PC-3 (cell line): ENCODE results near the gene THBS3. TPM values are rescaled to one million over a fixed set of nuclear protein-coding genes. Genes with fewer than 3 reads are reported as not detected.

Experiments
- ATAC-seq: fragments of 200-7000 bp; cut with Tn5 transposase; 2 replicates; pipeline ENCODE4 v1.9.1; 2020; ENCODE audit warnings: mild to moderate bottlenecking, moderate library complexity
- BruUV-seq: library from RNA; stranded (reverse); fragments of 400-500 nt; replicated peaks from 2 replicates; lab custom pipeline; 2021; lab: Mats Ljungman, UMichigan
- CTCF ChIA-PET: fragments of 300-600 bp; sonication (Branson Sonifier 250); formaldehyde crosslinking; loops from one replicate; lab custom pipeline; 2022; ENCODE audit warnings: antibody characterized with exemption; lab: Charles Lee
- POLR2A ChIA-PET: fragments of 300-600 bp; sonication (Branson Sonifier 250); formaldehyde crosslinking; loops from one replicate; lab custom pipeline; 2022; ENCODE audit warnings: antibody characterized with exemption; ENCODE audit not compliant: unreplicated experiment; lab: Charles Lee
- DNase-seq: peaks from one replicate; pipeline ENCODE4 v3.0.0-alpha.2; 2015
- H2AFZ ChIP-seq: fragments of 300-600 bp; sonication (generic); 2 replicates; pipeline ENCODE4 v1.6.0; 2016; ENCODE audit warnings: antibody characterized with exemption, low read length
- H3F3A ChIP-seq: fragments of 300-600 bp; sonication (generic); one replicate; pipeline ENCODE4 v1.6.0; 2017; ENCODE audit warnings: antibody characterized with exemption, low read length, control low read depth, mild to moderate bottlenecking; ENCODE audit not compliant: unreplicated experiment
- H3K27ac ChIP-seq: fragments of 300-600 bp; sonication (generic); 2 replicates; pipeline ENCODE4 v1.5.1; 2016; ENCODE audit warnings: mild to moderate bottlenecking, low read length
- H3K27me3 ChIP-seq: fragments of 300-600 bp; sonication (generic); 2 replicates; pipeline ENCODE4 v1.6.1; 2016; ENCODE audit warnings: low read length, mixed read lengths
- H3K36me3 ChIP-seq: fragments of 300-600 bp; sonication (generic); 2 replicates; pipeline ENCODE4 v1.6.1; 2016; ENCODE audit warnings: low read depth, mixed run types, low read length, mixed read lengths
- H3K4me1 ChIP-seq: fragments of 300-600 bp; sonication (generic); 2 replicates; pipeline ENCODE4 v1.5.1; 2016; ENCODE audit warnings: low read length; ENCODE audit not compliant: insufficient read depth
- H3K4me2 ChIP-seq: fragments of 300-600 bp; sonication (generic); 2 replicates; pipeline ENCODE4 v1.6.0; 2016; ENCODE audit warnings: low read length
- H3K4me3 ChIP-seq: fragments of 300-600 bp; sonication (generic); 2 replicates; pipeline ENCODE4 v1.5.1; 2016; ENCODE audit warnings: mild to moderate bottlenecking, low read length, mixed read lengths
- H3K79me2 ChIP-seq: fragments of 300-600 bp; sonication (generic); 2 replicates; pipeline ENCODE4 v1.6.1; 2017; ENCODE audit warnings: low read length, mixed read lengths
- H3K9ac ChIP-seq: fragments of 300-600 bp; sonication (generic); 2 replicates; pipeline ENCODE4 v1.6.0; 2016; ENCODE audit warnings: mild to moderate bottlenecking, low read length
- H3K9me2 ChIP-seq: fragments of 300-600 bp; sonication (generic); replicated peaks from 2 replicates; pipeline ENCODE4 v1.6.1; 2016; ENCODE audit warnings: mixed run types, low read length, mixed read lengths
- H3K9me3 ChIP-seq: fragments of 300-600 bp; sonication (generic); 2 replicates; pipeline ENCODE4 v1.6.1; 2016; ENCODE audit warnings: low read length, mixed read lengths
- H4K20me1 ChIP-seq: fragments of 300-600 bp; sonication (generic); 2 replicates; pipeline ENCODE4 v1.6.1; 2016; ENCODE audit warnings: low read length, mixed read lengths
- CTCF ChIP-seq: fragments of 300-600 bp; sonication (generic); conservative IDR thresholded peaks from 2 replicates; pipeline ENCODE4 v1.5.1; 2017; ENCODE audit warnings: antibody characterized with exemption, low read depth, mild to moderate bottlenecking, low read length
- EZH2 ChIP-seq: fragments of 300-600 bp; sonication (generic); IDR thresholded peaks from one replicate; pipeline ENCODE4 v1.6.1; 2017; ENCODE audit warnings: antibody characterized with exemption, mild to moderate bottlenecking, low read length; ENCODE audit not compliant: unreplicated experiment
- EZH2phosphoT487 ChIP-seq: fragments of 300-600 bp; sonication (generic); IDR thresholded peaks from 2 replicates; pipeline ENCODE4 v1.6.1; 2018; ENCODE audit warnings: mild to moderate bottlenecking, antibody characterized with exemption, low read length, borderline replicate concordance
- intact Hi-C: fragments of 100-400 bp; cut with micrococcal nuclease; formaldehyde crosslinking; loops from 2 replicates; pipeline ENCODE4 v1.9.0; 2023
- total RNA-seq: library from RNA; depleted of rRNA; stranded (reverse); fragments of >200 nt; gene quantifications from 2 replicates; pipeline ENCODE4 v1.2.3, GENCODE V29; 2014

THBS3 gene
- total RNA-seq, 1 experiment from 2014 or later: 13.0 TPM

- ATAC-seq: peak; percentile 68
- intact Hi-C loops: loop anchor here (1.0 kb wide), 1 partner anchor 68 kb away; no protein-coding TSS in a partner anchor
- Histone ChIP-seq H4K20me1 (no peaks in the 10 kb centered on the region), H3K9ac (peak within 1 kb of the TSS; percentile 61), H3F3A (no peaks in the 10 kb centered on the region), H3K9me3 (no peaks in the 10 kb centered on the region), H3K4me2 (peak within 1 kb of the TSS; percentile 100), H3K79me2 (peaks cover 24% of the 10 kb centered on the region), H3K4me3 (peak within 1 kb of the TSS; percentile 87), H3K27me3 (no peaks in the 10 kb centered on the region), H3K9me2 (no peaks in the 10 kb centered on the region), H3K36me3 (peaks cover 7% of the 10 kb centered on the region), H2AFZ (peak within 1 kb of the TSS; percentile 78), H3K27ac (peak within 1 kb of the TSS; percentile 40), H3K4me1 (peaks cover 25% of the 10 kb centered on the region)
- TF ChIP-seq EZH2phosphoT487: no peak
- TF ChIP-seq EZH2: no peak
- no peak for TF ChIP-seq CTCF
- ChIA-PET POLR2A (interaction anchor here (0.6 kb wide), 1 partner anchor 68 kb away, joined by 3 read pairs; no protein-coding TSS in a partner anchor), CTCF (interaction anchor here (1.0 kb wide), 1 partner anchor 68 kb away, joined by 5 read pairs; no protein-coding TSS in a partner anchor)
- peak; percentile 83 for DNase-seq
- TSS peak; percentile 64 for BruUV-seq
Observed at GRCh38 chr1:155255243-155256007, 47.7 kb upstream of the THBS3 start, which contains the start of gene ENTREP3. TSS of gene ENTREP3 (minus strand) at chr1:155255483. CDS start at chr1:155254877, 606 bp downstream.

- H3K9ac ChIP-seq: peak overlapping the region; percentile 61
- H3K9me3 ChIP-seq: no peaks in the 10 kb centered on the region
- TF ChIP-seq EZH2: no peak
- TF ChIP-seq EZH2phosphoT487: no peak
- TF ChIP-seq CTCF: no peak
- H3K79me2 ChIP-seq: peaks cover 21% of the 10 kb centered on the region
- POLR2A ChIA-PET: interaction anchor here (0.6 kb wide), 1 partner anchor 69 kb away, joined by 3 read pairs; no protein-coding TSS in a partner anchor
- peak; percentile 16 for ATAC-seq
- DNase-seq: peak; percentile 24
- peaks cover 3% of the 10 kb centered on the region; the same call in 1 of the 2 replicates for H3K36me3 ChIP-seq
- H4K20me1 ChIP-seq: no peaks in the 10 kb centered on the region
- peak overlapping the region; percentile 33 for H3K27ac ChIP-seq
- BruUV-seq: TSS peak; percentile 3
- no peaks in the 10 kb centered on the region for H3F3A ChIP-seq
- CTCF ChIA-PET: no interaction called here
- peak overlapping the region; percentile 87 for H3K4me3 ChIP-seq
- H2AFZ ChIP-seq: peak overlapping the region; percentile 78
- no peaks in the 10 kb centered on the region for H3K27me3 ChIP-seq
- H3K9me2 ChIP-seq: no peaks in the 10 kb centered on the region
- intact Hi-C loops: loop anchor here (1.0 kb wide), 1 partner anchor 69 kb away; no protein-coding TSS in a partner anchor
- H3K4me1 ChIP-seq: peaks cover 22% of the 10 kb centered on the region
- H3K4me2 ChIP-seq: peak overlapping the region; percentile 100
Observed at GRCh38 chr1:155254714-155255242, 47.1 kb upstream of the THBS3 start.
